HepG2 (cell line): ENCODE data around the gene USP10. TPM values are rescaled to one million over a fixed set of nuclear protein-coding genes. Genes with fewer than 3 reads are reported as not detected.

ENCODE experiments used
- ATF7-NPFF ChIP-seq: sonication (generic); formaldehyde crosslinking; IDR thresholded peaks from 2 replicates; pipeline ENCODE4 v1.8.1; 2023; ENCODE audit warnings: mild to moderate bottlenecking, low read depth, missing genetic modification reagents, moderate library complexity
- CREM ChIP-seq, 2 experiments: sonication (generic) in 1 of 2; formaldehyde crosslinking in 1 of 2; IDR thresholded peaks; 2 replicates each; pipeline versions ENCODE4 v1.4.0 to v1.6.1; 2016 to 2020; ENCODE audit warnings: antibody characterized with exemption in 1 of 2, mild to moderate bottlenecking in 1 of 2, missing genetic modification reagents in 1 of 2
- EHMT2 ChIP-seq: fragments of 200-600 bp; sonication (generic); IDR thresholded peaks from 2 replicates; pipeline ENCODE4 v1.7.0; 2017; ENCODE audit warnings: antibody characterized with exemption, low read depth, low read length, borderline replicate concordance
- EP300 ChIP-seq, 3 experiments: sonication (generic) in 1 of 3; formaldehyde crosslinking in 1 of 3; IDR thresholded peaks; 2 replicates each; pipeline versions ENCODE4 v1.5.1 to v1.6.1; 2011 to 2020; ENCODE audit warnings: low read depth in 2 of 3, low read length in 2 of 3, borderline replicate concordance in 1 of 3, improper control_type of control experiment in 1 of 3, mild to moderate bottlenecking in 1 of 3, missing genetic modification reagents in 1 of 3, moderate library complexity in 1 of 3
- HDAC6 ChIP-seq: fragments of 200-600 bp; sonication (generic); IDR thresholded peaks from 2 replicates; pipeline ENCODE4 v1.7.0; 2017; ENCODE audit warnings: mild to moderate bottlenecking, antibody characterized with exemption, low read length, low read depth
- HHEX ChIP-seq: IDR thresholded peaks from 2 replicates; pipeline ENCODE4 v1.6.1; 2016; ENCODE audit warnings: control low read depth
- KLF11 ChIP-seq: IDR thresholded peaks from 2 replicates; pipeline ENCODE4 v1.6.1; 2016; ENCODE audit warnings: missing compliant biosample characterization
- PREB ChIP-seq: sonication (generic); formaldehyde crosslinking; IDR thresholded peaks from 2 replicates; pipeline ENCODE4 v1.4.0; 2020; ENCODE audit warnings: missing genetic modification reagents
- RFX1 ChIP-seq: fragments of 450-650 bp; IDR thresholded peaks from 2 replicates; pipeline ENCODE4 v1.6.1; 2017
- RNF2 ChIP-seq: fragments of 450-650 bp; conservative IDR thresholded peaks from 2 replicates; pipeline ENCODE4 v1.6.1; 2016; ENCODE audit warnings: low read depth
- SAP130 ChIP-seq: IDR thresholded peaks from 2 replicates; pipeline ENCODE4 v1.6.1; 2016; ENCODE audit warnings: low read depth
- SP5 ChIP-seq: IDR thresholded peaks from 2 replicates; pipeline ENCODE4 v1.6.1; 2016; ENCODE audit warnings: low read depth, borderline replicate concordance
- SRF ChIP-seq: IDR thresholded peaks from 2 replicates; pipeline ENCODE4 v1.6.1; 2011; ENCODE audit warnings: mild to moderate bottlenecking, low read depth, low read length, moderate library complexity
- ZNF468 ChIP-seq: sonication (generic); formaldehyde crosslinking; IDR thresholded peaks from 2 replicates; pipeline ENCODE4 v1.8.0; 2022; ENCODE audit warnings: mild to moderate bottlenecking, moderate library complexity, missing genetic modification reagents
- ZNF530 ChIP-seq: sonication (generic); formaldehyde crosslinking; IDR thresholded peaks from 2 replicates; pipeline ENCODE4 v1.5.0; 2020; ENCODE audit warnings: low read depth, mild to moderate bottlenecking, missing genetic modification reagents
- ZNF713 ChIP-seq: sonication (generic); formaldehyde crosslinking; IDR thresholded peaks from 2 replicates; pipeline ENCODE4 v1.4.0; 2020; ENCODE audit warnings: mild to moderate bottlenecking, missing genetic modification reagents
- polyA plus RNA-seq, 8 experiments: library from polyadenylated mRNA; depleted of rRNA in 3 of 8; stranded (reverse) in 7 of 8; unstranded in 1 of 8; fragments of >200 nt; fragmentation: Illumina TruSeq in 4 of 8; extraction: Trizol in 4 of 8; gene quantifications; 2 replicates each; pipeline versions ENCODE4 v1.2.1 to v1.2.3, GENCODE V29; 2011 to 2016; ENCODE audit warnings: low read depth in 4 of 8, missing spikeins in 1 of 8, mixed read lengths in 1 of 8; ENCODE audit not compliant: insufficient read depth in 1 of 8
- total RNA-seq, 5 experiments: library from RNA; depleted of rRNA; stranded (reverse); fragments of >200 nt; fragmentation: Illumina TruSeq; extraction: Trizol; gene quantifications; 2 replicates each; pipeline ENCODE4 v1.2.3, GENCODE V29; 2016; ENCODE audit warnings: low read depth in 1 of 5
- TF ChIP-seq, protein P1 (sequence below): sonication (generic); formaldehyde crosslinking; IDR thresholded peaks from 2 replicates; pipeline ENCODE4 v1.4.0; 2020; ENCODE audit warnings: missing genetic modification reagents, borderline replicate concordance
- TF ChIP-seq, protein P2 (sequence below): sonication (generic); formaldehyde crosslinking; IDR thresholded peaks from 2 replicates; pipeline ENCODE4 v1.9.0; 2021; ENCODE audit warnings: missing genetic modification reagents, borderline replicate concordance
- TF ChIP-seq, protein P3 (sequence below): sonication (generic); formaldehyde crosslinking; IDR thresholded peaks from 2 replicates; pipeline ENCODE4 v1.8.0; 2023; ENCODE audit warnings: mild to moderate bottlenecking, missing genetic modification reagents

Gene USP10
- total and polyA plus RNA-seq, 2 of the 13 experiments (the other 11 are each of a cell fraction or from before 2014, with no cell fraction given): 79.1 to 122 TPM

DNA sequence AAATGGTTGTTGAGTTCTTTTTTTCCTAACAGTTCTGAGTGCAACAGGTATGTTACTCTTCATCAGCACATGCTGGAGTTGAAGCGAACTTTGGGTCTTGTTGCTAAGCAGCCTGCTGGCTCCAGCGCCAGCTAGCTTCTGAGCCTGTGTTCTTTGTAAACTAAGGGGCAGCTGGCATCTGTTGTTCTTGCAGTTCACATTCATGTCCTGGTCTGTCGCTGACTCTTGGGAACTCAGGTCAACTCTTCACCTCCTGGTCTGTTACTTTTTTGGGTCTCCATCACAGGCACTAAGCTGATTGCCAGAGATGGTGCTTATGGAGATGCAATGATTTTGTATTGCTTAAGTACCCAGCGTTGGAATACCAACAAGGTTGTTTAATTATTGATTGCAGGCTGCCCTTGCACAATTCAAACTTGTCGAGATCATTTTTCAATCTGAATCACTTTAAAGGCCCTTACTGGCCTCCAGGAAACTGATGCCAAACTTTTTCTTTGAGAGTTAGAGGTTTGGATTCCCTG is 40.9 kb downstream of the USP10 start (continued):
- TF ChIP-seq CREM (IDR thresholded peaks at IDR 0.05) (no peak), CREM (CRISPR knock-in tag; IDR thresholded peaks at IDR 0.05) (no peak), EP300 (IDR thresholded peaks at IDR 0.05; ENCODE audit: low read depth in 2 of 2, low read length in 2 of 2) (no peak), EP300 (CRISPR knock-in tag; IDR thresholded peaks at IDR 0.05; ENCODE audit: borderline replicate concordance) (no peak), SAP130 (CRISPR knock-in tag) (peak; percentile 57), SP5 (no peak), ATF7-NPFF (no peak), ZNF713 (CRISPR knock-in tag) (no peak), RNF2 (no peak), RFX1 (0 out of 2 replicates have a peak, but pooled peaks have one; percentile 29), ZNF530 (no peak), EHMT2 (no peak), PREB (CRISPR knock-in tag) (no peak), ZNF468 (CRISPR knock-in tag) (no peak), SRF (no peak), HDAC6 (no peak), HHEX (no peak), KLF11 (CRISPR knock-in tag) (no peak)
- TF ChIP-seq, protein P1, sequence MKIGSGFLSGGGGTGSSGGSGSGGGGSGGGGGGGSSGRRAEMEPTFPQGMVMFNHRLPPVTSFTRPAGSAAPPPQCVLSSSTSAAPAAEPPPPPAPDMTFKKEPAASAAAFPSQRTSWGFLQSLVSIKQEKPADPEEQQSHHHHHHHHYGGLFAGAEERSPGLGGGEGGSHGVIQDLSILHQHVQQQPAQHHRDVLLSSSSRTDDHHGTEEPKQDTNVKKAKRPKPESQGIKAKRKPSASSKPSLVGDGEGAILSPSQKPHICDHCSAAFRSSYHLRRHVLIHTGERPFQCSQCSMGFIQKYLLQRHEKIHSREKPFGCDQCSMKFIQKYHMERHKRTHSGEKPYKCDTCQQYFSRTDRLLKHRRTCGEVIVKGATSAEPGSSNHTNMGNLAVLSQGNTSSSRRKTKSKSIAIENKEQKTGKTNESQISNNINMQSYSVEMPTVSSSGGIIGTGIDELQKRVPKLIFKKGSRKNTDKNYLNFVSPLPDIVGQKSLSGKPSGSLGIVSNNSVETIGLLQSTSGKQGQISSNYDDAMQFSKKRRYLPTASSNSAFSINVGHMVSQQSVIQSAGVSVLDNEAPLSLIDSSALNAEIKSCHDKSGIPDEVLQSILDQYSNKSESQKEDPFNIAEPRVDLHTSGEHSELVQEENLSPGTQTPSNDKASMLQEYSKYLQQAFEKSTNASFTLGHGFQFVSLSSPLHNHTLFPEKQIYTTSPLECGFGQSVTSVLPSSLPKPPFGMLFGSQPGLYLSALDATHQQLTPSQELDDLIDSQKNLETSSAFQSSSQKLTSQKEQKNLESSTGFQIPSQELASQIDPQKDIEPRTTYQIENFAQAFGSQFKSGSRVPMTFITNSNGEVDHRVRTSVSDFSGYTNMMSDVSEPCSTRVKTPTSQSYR (CRISPR knock-in tag): 0 out of 2 replicates have a peak, but pooled peaks have one; percentile 8
- TF ChIP-seq, protein P2, sequence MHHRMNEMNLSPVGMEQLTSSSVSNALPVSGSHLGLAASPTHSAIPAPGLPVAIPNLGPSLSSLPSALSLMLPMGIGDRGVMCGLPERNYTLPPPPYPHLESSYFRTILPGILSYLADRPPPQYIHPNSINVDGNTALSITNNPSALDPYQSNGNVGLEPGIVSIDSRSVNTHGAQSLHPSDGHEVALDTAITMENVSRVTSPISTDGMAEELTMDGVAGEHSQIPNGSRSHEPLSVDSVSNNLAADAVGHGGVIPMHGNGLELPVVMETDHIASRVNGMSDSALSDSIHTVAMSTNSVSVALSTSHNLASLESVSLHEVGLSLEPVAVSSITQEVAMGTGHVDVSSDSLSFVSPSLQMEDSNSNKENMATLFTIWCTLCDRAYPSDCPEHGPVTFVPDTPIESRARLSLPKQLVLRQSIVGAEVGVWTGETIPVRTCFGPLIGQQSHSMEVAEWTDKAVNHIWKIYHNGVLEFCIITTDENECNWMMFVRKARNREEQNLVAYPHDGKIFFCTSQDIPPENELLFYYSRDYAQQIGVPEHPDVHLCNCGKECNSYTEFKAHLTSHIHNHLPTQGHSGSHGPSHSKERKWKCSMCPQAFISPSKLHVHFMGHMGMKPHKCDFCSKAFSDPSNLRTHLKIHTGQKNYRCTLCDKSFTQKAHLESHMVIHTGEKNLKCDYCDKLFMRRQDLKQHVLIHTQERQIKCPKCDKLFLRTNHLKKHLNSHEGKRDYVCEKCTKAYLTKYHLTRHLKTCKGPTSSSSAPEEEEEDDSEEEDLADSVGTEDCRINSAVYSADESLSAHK (CRISPR knock-in tag): no peak
- TF ChIP-seq, protein P3, sequence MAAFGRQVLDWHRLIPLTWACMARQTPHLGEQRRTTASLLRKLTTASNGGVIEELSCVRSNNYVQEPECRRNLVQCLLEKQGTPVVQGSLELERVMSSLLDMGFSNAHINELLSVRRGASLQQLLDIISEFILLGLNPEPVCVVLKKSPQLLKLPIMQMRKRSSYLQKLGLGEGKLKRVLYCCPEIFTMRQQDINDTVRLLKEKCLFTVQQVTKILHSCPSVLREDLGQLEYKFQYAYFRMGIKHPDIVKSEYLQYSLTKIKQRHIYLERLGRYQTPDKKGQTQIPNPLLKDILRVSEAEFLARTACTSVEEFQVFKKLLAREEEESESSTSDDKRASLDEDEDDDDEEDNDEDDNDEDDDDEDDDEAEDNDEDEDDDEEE (CRISPR knock-in tag): 0 out of 2 replicates have a peak, but pooled peaks have one; percentile 36
